Body of pancreas (tissue), 4 donors: Measurements from ENCODE around the gene MYO15B.

ENCODE experiments used
- CTCF ChIP-seq, 7 experiments: fragments of 450-650 bp in 4 of 7; fragments of 200-600 bp in 3 of 7; sonication (generic) in 3 of 7; IDR thresholded peaks; one replicate each; pipeline ENCODE4 v1.5.1; 2016 to 2019; ENCODE audit warnings: antibody characterized with exemption in 7 of 7
- POLR2A ChIP-seq, 3 donors: fragments of 450-650 bp; IDR thresholded peaks; one replicate each; pipeline ENCODE4 v1.6.1; 2016; ENCODE audit warnings: antibody characterized with exemption in 3 of 3, mild to moderate bottlenecking in 2 of 3

- TF ChIP-seq CTCF (IDR thresholded peaks at IDR 0.05) = no peak
- TF ChIP-seq POLR2A (IDR thresholded peaks at IDR 0.05) = no peak
Measured at GRCh38 chr17:75614006-75614405, 26.4 kb downstream of the MYO15B start.
